H1 (cell line): Measurements from ENCODE around the gene NDST4. TPM values are rescaled to one million over a fixed set of nuclear protein-coding genes. Genes with fewer than 3 reads are reported as not detected.

Experiments
- CTCF ChIA-PET: fragments of 300-600 bp; sonication (Branson Sonifier 250); formaldehyde crosslinking; loops from one replicate; lab custom pipeline; 2021; ENCODE audit not compliant: partially characterized antibody; lab: Charles Lee
- POLR2A ChIA-PET: fragments of 300-600 bp; sonication (Branson Sonifier 250); formaldehyde crosslinking; loops from one replicate; lab custom pipeline; 2021; ENCODE audit warnings: inconsistent platforms; ENCODE audit not compliant: partially characterized antibody; lab: Charles Lee
- DNase-seq, 2 experiments: peaks; one replicate each; pipeline versions ENCODE4 v3.0.0 to v3.0.0-alpha.2; 2010 to 2022; ENCODE audit warnings: low spot score in 2 of 2, low read depth in 1 of 2, mixed read lengths in 1 of 2
- FAIRE-seq: peaks from 2 replicates; lab custom pipeline; 2011; peaks lifted over from hg19 to GRCh38; lab: Jason Lieb, UNC
- H2AFZ ChIP-seq: 2 replicates; pipeline ENCODE4 v1.8.1; 2012; ENCODE audit warnings: low read length, inconsistent platforms
- H2AK5ac ChIP-seq: 2 replicates; pipeline ENCODE4 v1.6.1; 2013; ENCODE audit warnings: low read depth, low read length
- H2BK120ac ChIP-seq: replicated peaks from 2 replicates; pipeline ENCODE3; 2013; ENCODE audit warnings: low read depth, low read length, inconsistent platforms
- H2BK12ac ChIP-seq: 2 replicates; pipeline ENCODE4 v1.6.1; 2013; ENCODE audit warnings: low read depth, low read length
- H2BK15ac ChIP-seq: 2 replicates; pipeline ENCODE4 v1.6.1; 2013; ENCODE audit warnings: low read length
- H2BK20ac ChIP-seq: 2 replicates; pipeline ENCODE4 v1.6.1; 2013; ENCODE audit warnings: low read length
- H2BK5ac ChIP-seq: 2 replicates; pipeline ENCODE4 v1.6.1; 2013; ENCODE audit warnings: low read depth, low read length
- H3K14ac ChIP-seq: 2 replicates; pipeline ENCODE4 v1.6.1; 2013; ENCODE audit warnings: inconsistent platforms; ENCODE audit not compliant: insufficient read length
- H3K18ac ChIP-seq: 2 replicates; pipeline ENCODE4 v1.6.1; 2013; ENCODE audit warnings: low read length; ENCODE audit errors: extremely low read depth
- H3K23ac ChIP-seq: 2 replicates; pipeline ENCODE4 v1.6.1; 2013; ENCODE audit warnings: inconsistent platforms; ENCODE audit not compliant: insufficient read length
- H3K23me2 ChIP-seq: 2 replicates; pipeline ENCODE4 v1.6.1; 2013; ENCODE audit warnings: low read depth, low read length
- H3K27ac ChIP-seq: 2 replicates; pipeline ENCODE4 v1.6.1; 2011; ENCODE audit warnings: low read depth, low read length, inconsistent platforms
- H3K27me3 ChIP-seq, 4 experiments: replicated peaks in 1 of 4; 1 replicate in 1 of 4; 2 replicates in 3 of 4; pipeline versions ENCODE4 v1.6.1 to v1.8.1; 2011 to 2013; ENCODE audit warnings: low read length in 3 of 4, mild to moderate bottlenecking in 3 of 4, inconsistent platforms in 2 of 4, mixed read lengths in 2 of 4, moderate library complexity in 1 of 4; ENCODE audit not compliant: control insufficient read depth in 3 of 4, insufficient read depth in 3 of 4; ENCODE audit errors: extremely low read depth in 1 of 4
- H3K36me3 ChIP-seq, 4 experiments: 2 replicates each; pipeline versions ENCODE4 v1.6.1 to v1.8.1; 2011 to 2013; ENCODE audit warnings: mild to moderate bottlenecking in 4 of 4, low read length in 3 of 4, moderate library complexity in 2 of 4, control low read depth in 1 of 4, inconsistent platforms in 1 of 4; ENCODE audit not compliant: insufficient read depth in 4 of 4, control insufficient read depth in 2 of 4
- H3K4ac ChIP-seq: replicated peaks from 2 replicates; pipeline ENCODE3; 2013; ENCODE audit warnings: low read length, low read depth, mixed read lengths, inconsistent platforms; ENCODE audit not compliant: insufficient read length
- H3K4me1 ChIP-seq, 4 experiments: replicated peaks in 1 of 4; 1 replicate in 1 of 4; 2 replicates in 3 of 4; pipeline versions ENCODE4 v1.6.1 to v1.8.1; 2011 to 2013; ENCODE audit warnings: low read length in 3 of 4, inconsistent platforms in 2 of 4, mixed read lengths in 1 of 4; ENCODE audit not compliant: insufficient read depth in 4 of 4, control insufficient read depth in 3 of 4
- H3K4me2 ChIP-seq, 2 experiments: 2 replicates each; pipeline versions ENCODE4 v1.6.1 to v1.8.1; 2011 to 2013; ENCODE audit warnings: low read depth in 2 of 2, low read length in 2 of 2, control low read depth in 1 of 2, inconsistent platforms in 1 of 2, mild to moderate bottlenecking in 1 of 2; ENCODE audit not compliant: insufficient read depth in 1 of 2
- H3K4me3 ChIP-seq, 4 experiments: fragments of 200-600, 300-600 bp in 1 of 4; sonication (generic), shearing (Covaris generic), sonication (Bioruptor Twin) in 1 of 4; 2 replicates each; pipeline versions ENCODE4 v1.5.1 to v1.8.1; 2011 to 2016; ENCODE audit warnings: low read length in 4 of 4, low read depth in 3 of 4, control low read depth in 2 of 4, inconsistent platforms in 2 of 4, mild to moderate bottlenecking in 2 of 4, mixed read lengths in 1 of 4, moderate library complexity in 1 of 4; ENCODE audit not compliant: insufficient read depth in 2 of 4; ENCODE audit errors: extremely low read depth in 1 of 4
- H3K56ac ChIP-seq: replicated peaks from 2 replicates; pipeline ENCODE3; 2013; ENCODE audit warnings: low read depth, mild to moderate bottlenecking, mixed read lengths, low read length, inconsistent platforms; ENCODE audit not compliant: insufficient read length
- H3K79me1 ChIP-seq: 2 replicates; pipeline ENCODE4 v1.6.1; 2013; ENCODE audit warnings: low read depth, low read length, control low read depth
- H3K79me2 ChIP-seq, 2 experiments: 2 replicates each; pipeline versions ENCODE4 v1.6.1 to v1.8.1; 2012 to 2013; ENCODE audit warnings: low read length in 2 of 2, mild to moderate bottlenecking in 2 of 2, inconsistent platforms in 1 of 2; ENCODE audit not compliant: insufficient read depth in 2 of 2, control insufficient read depth in 1 of 2
- H3K9ac ChIP-seq, 4 experiments: replicated peaks in 1 of 4; 1 replicate in 1 of 4; 2 replicates in 3 of 4; pipeline versions ENCODE4 v1.6.1 to v1.8.1; 2011 to 2013; ENCODE audit warnings: low read depth in 3 of 4, low read length in 3 of 4, control low read depth in 2 of 4, mild to moderate bottlenecking in 2 of 4, moderate library complexity in 2 of 4, inconsistent platforms in 1 of 4; ENCODE audit errors: extremely low read depth in 1 of 4
- H3K9me3 ChIP-seq, 2 experiments: 2 replicates each; pipeline versions ENCODE4 v1.6.1 to v1.8.1; 2012 to 2013; ENCODE audit warnings: mild to moderate bottlenecking in 2 of 2, moderate library complexity in 2 of 2, control low read depth in 1 of 2, inconsistent platforms in 1 of 2, low read depth in 1 of 2, low read length in 1 of 2, mixed read lengths in 1 of 2; ENCODE audit not compliant: insufficient read depth in 2 of 2
- H4K20me1 ChIP-seq, 2 experiments: replicated peaks in 1 of 2; 2 replicates each; pipeline versions ENCODE3 to v1.8.1; 2011 to 2013; ENCODE audit warnings: inconsistent platforms in 2 of 2, low read length in 2 of 2, mild to moderate bottlenecking in 1 of 2; ENCODE audit not compliant: insufficient read depth in 2 of 2, control insufficient read depth in 1 of 2
- H4K5ac ChIP-seq: 2 replicates; pipeline ENCODE4 v1.6.1; 2013; ENCODE audit warnings: low read length, low read depth, mixed read lengths, inconsistent platforms; ENCODE audit not compliant: insufficient read length
- H4K8ac ChIP-seq: 2 replicates; pipeline ENCODE4 v1.8.0; 2013; ENCODE audit warnings: mild to moderate bottlenecking, moderate library complexity, low read length, inconsistent platforms; ENCODE audit not compliant: insufficient read depth; ENCODE audit errors: extremely low read depth
- H4K91ac ChIP-seq: replicated peaks from 2 replicates; pipeline ENCODE3; 2013; ENCODE audit warnings: low read length, mixed read lengths, inconsistent platforms; ENCODE audit not compliant: insufficient read length
- RAD21 ChIP-seq, 2 experiments: IDR thresholded peaks in 1 of 2; conservative IDR thresholded peaks in 1 of 2; 2 replicates each; pipeline ENCODE4 v1.6.1; 2011; ENCODE audit warnings: low read depth in 2 of 2, low read length in 2 of 2, improper control_type of control experiment in 1 of 2, inconsistent platforms in 1 of 2, mild to moderate bottlenecking in 1 of 2, moderate library complexity in 1 of 2
- SP4 ChIP-seq: IDR thresholded peaks from 2 replicates; pipeline ENCODE4 v1.6.1; 2012; ENCODE audit warnings: low read length, inconsistent platforms
- WGBS, 2 experiments: shearing (Covaris generic) in 1 of 2; methylation state at CpG; one replicate each; pipeline versions ENCODE4 v1.1.6 to v1.1.7; 2013 to 2015; ENCODE audit warnings: low lambda C conversion rate in 2 of 2, mixed read lengths in 2 of 2, inconsistent platforms in 1 of 2, low coverage in 1 of 2, missing lambda C conversion rate in 1 of 2; ENCODE audit not compliant: insufficient replicate concordance in 2 of 2, insufficient coverage in 1 of 2, insufficient read length in 1 of 2; ENCODE audit errors: extremely low coverage in 1 of 2, missing lambda C conversion rate in 1 of 2; 5-methylcytosine and 5-hydroxymethylcytosine counted together
- polyA plus RNA-seq, 7 experiments: library from polyadenylated mRNA; depleted of rRNA in 3 of 7; stranded (reverse) in 5 of 7; unstranded in 2 of 7; fragments of >200 nt in 5 of 7; fragments of 200-250 nt in 2 of 7; gene quantifications; 1 replicate in 5 of 7; 2 replicates in 1 of 7; 4 replicates in 1 of 7; pipeline versions ENCODE4 v1.2.1 to v1.2.3, GENCODE V29; 2011 to 2013; ENCODE audit warnings: missing spikeins in 2 of 7, mixed read lengths in 2 of 7
- total RNA-seq: library from RNA; stranded (reverse); fragmentation: NEBNext Ultra II Directional; extraction: Animal tissue kit (Norgen Biotek cat#: 25700); gene quantifications from 2 replicates; pipeline ENCODE4 v1.2.1, GENCODE V29; 2021

The NDST4 gene
- total and polyA plus RNA-seq, 2 of the 8 experiments (the other 6 are each of a cell fraction or from before 2014, with no cell fraction given), result 0.02 TPM; not detected in 1

GRCh38 chr4:115119804-115120352, 6.5 kb upstream of the NDST4 start:
- H3K4me3 ChIP-seq, result no peak overlapping the region
- no peaks in the 10 kb centered on the region for H3K23me2 ChIP-seq
- no peak overlapping the region for H3K56ac ChIP-seq
- H3K4me1 ChIP-seq, result no peaks in the 10 kb centered on the region; a peak in 1 of 7 replicates
- H3K23ac ChIP-seq, result no peak overlapping the region
- CTCF ChIA-PET, result no interaction called here
- H2BK120ac ChIP-seq, result no peak overlapping the region
- no peaks in the 10 kb centered on the region for H3K79me2 ChIP-seq
- H4K8ac ChIP-seq, result no peak overlapping the region
- no peak overlapping the region for H2AK5ac ChIP-seq
- H2BK20ac ChIP-seq, result no peak overlapping the region
- H3K9ac ChIP-seq, result no peak overlapping the region
- WGBS, 2 experiments, result 89% methylated on average over 1 of the region's 1 CpG; no CpG with 5 or more reads in 1 of the 2 experiments
- no peak overlapping the region for H3K27ac ChIP-seq
- no peak overlapping the region for H3K4ac ChIP-seq
- no peaks in the 10 kb centered on the region for H3K27me3 ChIP-seq
- H2BK12ac ChIP-seq, result no peak overlapping the region
- H3K9me3 ChIP-seq, result no peaks in the 10 kb centered on the region
- H3K14ac ChIP-seq, result no peak overlapping the region
- POLR2A ChIA-PET, result no interaction called here
- H4K91ac ChIP-seq, result no peak overlapping the region
- H2BK5ac ChIP-seq, result no peak overlapping the region
- H4K20me1 ChIP-seq, result no peaks in the 10 kb centered on the region
- H2BK15ac ChIP-seq, result no peak overlapping the region
- H3K36me3 ChIP-seq, result no peaks in the 10 kb centered on the region
- no peak overlapping the region for H3K4me2 ChIP-seq
- H2AFZ ChIP-seq, result no peak overlapping the region
- no peak for DNase-seq
- TF ChIP-seq SP4 (no peak), RAD21 (IDR thresholded peaks at IDR 0.05 in 1 of 2, conservative IDR thresholded peaks at IDR 0.05 in 1 of 2; ENCODE audit: low read depth in 2 of 2, low read length in 2 of 2) (peak in 1 of 2 experiments; percentile 36; a peak in 3 of 4 replicates)
- H3K18ac ChIP-seq, result no peak overlapping the region
- H4K5ac ChIP-seq, result no peak overlapping the region
- no peak for FAIRE-seq
- no peaks in the 10 kb centered on the region for H3K79me1 ChIP-seq
